Omental fat pad (tissue), 4 donors: ENCODE data around the gene SLC25A21. TPM values are rescaled to one million over a fixed set of nuclear protein-coding genes. Genes with fewer than 3 reads are reported as not detected.
"Not testable (repeated sequence)": the region's sequence is repeated elsewhere in the genome, so short reads cannot be mapped to it uniquely, and the experiment has no call there.

ENCODE experiments used
- ATAC-seq: fragments of 150-250 bp; one replicate; pipeline ENCODE4 v1.9.1; 2016; ENCODE audit warnings: mild to moderate bottlenecking, moderate library complexity; ENCODE audit not compliant: low FRiP score
- DNase-seq: peaks from one replicate; pipeline ENCODE4 v3.0.0-alpha.2; 2019; ENCODE audit warnings: low spot score
- CTCF ChIP-seq, 3 donors: fragments of 450-650 bp; IDR thresholded peaks; one replicate each; pipeline ENCODE4 v1.5.1; 2016 to 2017; ENCODE audit warnings: antibody characterized with exemption in 3 of 3, mild to moderate bottlenecking in 3 of 3, moderate library complexity in 2 of 3
- total RNA-seq, 4 donors: library from RNA; depleted of rRNA; stranded (reverse); fragments of >200 nt; gene quantifications; one replicate each; pipeline ENCODE4 v1.1.0, GENCODE V29; 2016

SLC25A21 gene
- total RNA-seq, 4 donors from 2014 or later, result 0.38 to 1.4 TPM; not detected in 2

- DNase-seq (no peak), ATAC-seq (no peak)
- no peak for TF ChIP-seq CTCF (IDR thresholded peaks at IDR 0.05)
Observed at GRCh38 chr14:36717363-36717762, 455.0 kb downstream of the SLC25A21 start.

- no peak for DNase-seq
- no peak for ATAC-seq
- no peak for TF ChIP-seq CTCF (IDR thresholded peaks at IDR 0.05)
Observed at GRCh38 chr14:36716614-36717184, 455.7 kb downstream of the SLC25A21 start.

GRCh38 chr14:36713960-36714703 lies 458.3 kb downstream of the SLC25A21 start:
- TF ChIP-seq CTCF (IDR thresholded peaks at IDR 0.05), result no peak
- DNase-seq (no peak), ATAC-seq (no peak)

- no peak for TF ChIP-seq CTCF (IDR thresholded peaks at IDR 0.05)
- DNase-seq, result no peak
- no peak for ATAC-seq
Observed at GRCh38 chr14:36707570-36707969, 464.8 kb downstream of the SLC25A21 start.

GRCh38 chr14:36702474-36702873 lies 469.9 kb downstream of the SLC25A21 start:
- TF ChIP-seq CTCF (IDR thresholded peaks at IDR 0.05), result no peak
- DNase-seq, result no peak
- no peak for ATAC-seq

GRCh38 chr14:36701132-36701531 lies 471.3 kb downstream of the SLC25A21 start:
- DNase-seq (no peak), ATAC-seq (no peak)
- no peak for TF ChIP-seq CTCF (IDR thresholded peaks at IDR 0.05)

- ATAC-seq (no peak), DNase-seq (no peak)
- TF ChIP-seq CTCF (IDR thresholded peaks at IDR 0.05), result no peak
Observed at GRCh38 chr14:36700651-36701050, 471.8 kb downstream of the SLC25A21 start.

GRCh38 chr14:36699420-36699819 lies 473.0 kb downstream of the SLC25A21 start:
- DNase-seq, ATAC-seq: not testable (repeated sequence)
